Smooth muscle cell (in vitro differentiated cells): ENCODE results near the gene BCAS1. TPM values are rescaled to one million over a fixed set of nuclear protein-coding genes. Genes with fewer than 3 reads are reported as not detected.

Source experiments
- DNase-seq: peaks from one replicate; lab custom pipeline; 2025; ENCODE audit not compliant: unreplicated experiment; lab: John Stamatoyannopoulos, UW
- H2AFZ ChIP-seq: fragments of 200-600 bp; sonication (generic); 2 replicates; pipeline ENCODE4 v1.6.0; 2016; ENCODE audit warnings: antibody characterized with exemption, low read depth, mild to moderate bottlenecking
- H3F3A ChIP-seq: fragments of 200-600 bp; sonication (generic); 2 replicates; pipeline ENCODE4 v1.6.0; 2017; ENCODE audit warnings: antibody characterized with exemption, low read depth
- H3K27ac ChIP-seq: fragments of 200-600 bp; sonication (generic); 2 replicates; pipeline ENCODE4 v1.5.1; 2016; ENCODE audit warnings: low read depth, mild to moderate bottlenecking
- H3K27me3 ChIP-seq: fragments of 200-600 bp; sonication (generic); 2 replicates; pipeline ENCODE4 v1.6.1; 2016; ENCODE audit warnings: low read depth, mild to moderate bottlenecking
- H3K36me3 ChIP-seq: fragments of 200-600 bp; sonication (generic); 2 replicates; pipeline ENCODE4 v1.5.1; 2016; ENCODE audit warnings: low read depth
- H3K4me1 ChIP-seq: fragments of 200-600 bp; sonication (generic); 2 replicates; pipeline ENCODE4 v1.5.1; 2016; ENCODE audit warnings: low read depth
- H3K4me2 ChIP-seq: fragments of 200-600 bp; sonication (generic); 2 replicates; pipeline ENCODE4 v1.6.0; 2016; ENCODE audit warnings: mild to moderate bottlenecking
- H3K4me3 ChIP-seq: fragments of 200-600 bp; sonication (generic); 2 replicates; pipeline ENCODE4 v1.5.1; 2016; ENCODE audit warnings: mild to moderate bottlenecking
- H3K79me2 ChIP-seq: fragments of 200-600 bp; sonication (generic); 2 replicates; pipeline ENCODE4 v1.6.0; 2016; ENCODE audit warnings: low read depth, mild to moderate bottlenecking
- H3K9ac ChIP-seq: fragments of 200-600 bp; sonication (generic); 2 replicates; pipeline ENCODE4 v1.6.0; 2016; ENCODE audit warnings: low read depth
- H3K9me3 ChIP-seq: fragments of 200-600 bp; sonication (generic); replicated peaks from 2 replicates; pipeline ENCODE4 v1.5.1; 2016; ENCODE audit warnings: low read depth
- H4K20me1 ChIP-seq: fragments of 200-600 bp; sonication (generic); 2 replicates; pipeline ENCODE4 v1.6.0; 2016; ENCODE audit warnings: low read depth
- CTCF ChIP-seq: fragments of 200-600 bp; sonication (generic); IDR thresholded peaks from 2 replicates; pipeline ENCODE4 v1.5.1; 2017; ENCODE audit warnings: borderline replicate concordance, mild to moderate bottlenecking, antibody characterized with exemption; ENCODE audit not compliant: insufficient read depth, poor library complexity, severe bottlenecking
- WGBS: methylation state at CpG from one replicate; pipeline ENCODE4 v1.1.7; 2016; ENCODE audit warnings: low lambda C conversion rate; 5-methylcytosine and 5-hydroxymethylcytosine counted together
- polyA plus RNA-seq: library from polyadenylated mRNA; unstranded; fragments of >200 nt; fragmentation: Nextera tagmentation; extraction: Ambion mirVana; gene quantifications from 2 replicates; pipeline ENCODE4 v1.2.1, GENCODE V29; 2016
- total RNA-seq: library from RNA; depleted of rRNA; stranded (reverse); fragments of >200 nt; gene quantifications from 2 replicates; pipeline ENCODE4 v1.2.3, GENCODE V29; 2014

BCAS1 gene
- total and polyA plus RNA-seq, 2 experiments from 2014 or later = 0.09 to 0.15 TPM

DNA sequence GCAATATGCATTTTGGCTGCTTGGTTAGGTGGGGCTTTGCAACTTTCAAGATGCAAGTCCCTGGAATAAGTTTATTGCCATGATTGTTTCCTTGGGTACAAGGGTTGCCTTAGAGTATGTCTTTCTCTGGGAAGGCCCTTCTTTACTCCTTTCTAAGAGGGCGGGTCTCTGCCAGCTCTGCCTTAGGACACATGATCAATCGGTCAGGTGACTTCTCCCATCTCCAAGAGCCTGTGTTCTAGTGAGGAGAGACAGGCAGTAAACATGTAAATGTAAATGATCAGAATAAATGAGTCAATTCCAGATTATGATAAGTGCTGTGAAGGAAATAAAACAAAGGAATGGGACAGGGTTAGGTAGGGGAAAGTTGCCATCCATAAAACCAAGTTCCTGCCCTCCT, 43.2 kb upstream of the BCAS1 start:
- no peak for DNase-seq
- H3F3A ChIP-seq = peaks cover 6% of the 10 kb centered on the region
- no peak overlapping the region for H3K9ac ChIP-seq
- H3K79me2 ChIP-seq = no peaks in the 10 kb centered on the region
- H3K4me2 ChIP-seq = no peak overlapping the region
- no peak overlapping the region for H2AFZ ChIP-seq
- no peaks in the 10 kb centered on the region for H3K27me3 ChIP-seq
- H3K4me1 ChIP-seq = no peaks in the 10 kb centered on the region
- TF ChIP-seq CTCF = no peak
- 93% methylated on average over 2 of the region's 2 CpGs for WGBS
- H3K27ac ChIP-seq = no peak overlapping the region
- no peaks in the 10 kb centered on the region for H4K20me1 ChIP-seq
- H3K36me3 ChIP-seq = no peaks in the 10 kb centered on the region
- H3K4me3 ChIP-seq = no peak overlapping the region
- H3K9me3 ChIP-seq = no peaks in the 10 kb centered on the region

- no peak for TF ChIP-seq CTCF
- Histone ChIP-seq H3K27ac (no peak overlapping the region), H3K79me2 (no peaks in the 10 kb centered on the region), H4K20me1 (no peaks in the 10 kb centered on the region), H3K4me3 (no peak overlapping the region), H3K4me1 (no peaks in the 10 kb centered on the region), H3F3A (peaks cover 6% of the 10 kb centered on the region), H2AFZ (no peak overlapping the region), H3K27me3 (no peaks in the 10 kb centered on the region), H3K36me3 (no peaks in the 10 kb centered on the region), H3K4me2 (no peak overlapping the region), H3K9me3 (no peaks in the 10 kb centered on the region), H3K9ac (no peak overlapping the region)
- WGBS = 81% methylated on average over 4 of the region's 4 CpGs
- no peak for DNase-seq
Observed at GRCh38 chr20:54112221-54112884, 42.0 kb upstream of the BCAS1 start.

DNA sequence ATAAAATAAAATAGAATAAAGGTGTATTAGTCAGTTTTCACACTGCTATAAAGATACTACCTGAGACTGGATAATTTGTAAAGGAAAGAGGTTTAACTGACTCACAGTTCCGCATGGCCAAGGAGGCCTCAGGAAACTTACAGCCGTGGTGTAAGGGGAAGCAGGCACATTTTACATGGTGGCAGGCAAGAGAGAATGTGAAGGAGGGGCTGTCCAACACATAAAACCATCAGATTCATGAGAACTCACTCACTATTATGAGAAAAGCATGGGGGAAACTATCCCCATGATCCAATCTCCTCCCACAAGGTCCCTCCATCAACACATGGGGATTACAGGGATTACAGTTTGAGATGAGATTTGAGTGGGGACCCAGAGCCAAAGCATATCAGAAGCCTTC, 41.1 kb upstream of the BCAS1 start:
- H3K9ac ChIP-seq = no peak overlapping the region
- H3K4me1 ChIP-seq = no peaks in the 10 kb centered on the region
- no peaks in the 10 kb centered on the region for H3K27me3 ChIP-seq
- no peak overlapping the region for H3K4me3 ChIP-seq
- no peaks in the 10 kb centered on the region for H3K36me3 ChIP-seq
- DNase-seq = no peak
- H2AFZ ChIP-seq = no peak overlapping the region
- 91% methylated on average over 2 of the region's 2 CpGs for WGBS
- no peak overlapping the region for H3K27ac ChIP-seq
- no peak for TF ChIP-seq CTCF
- no peaks in the 10 kb centered on the region for H3K79me2 ChIP-seq
- H3F3A ChIP-seq = peaks cover 4% of the 10 kb centered on the region
- no peak overlapping the region for H3K4me2 ChIP-seq
- H4K20me1 ChIP-seq = no peaks in the 10 kb centered on the region
- H3K9me3 ChIP-seq = no peaks in the 10 kb centered on the region

DNA sequence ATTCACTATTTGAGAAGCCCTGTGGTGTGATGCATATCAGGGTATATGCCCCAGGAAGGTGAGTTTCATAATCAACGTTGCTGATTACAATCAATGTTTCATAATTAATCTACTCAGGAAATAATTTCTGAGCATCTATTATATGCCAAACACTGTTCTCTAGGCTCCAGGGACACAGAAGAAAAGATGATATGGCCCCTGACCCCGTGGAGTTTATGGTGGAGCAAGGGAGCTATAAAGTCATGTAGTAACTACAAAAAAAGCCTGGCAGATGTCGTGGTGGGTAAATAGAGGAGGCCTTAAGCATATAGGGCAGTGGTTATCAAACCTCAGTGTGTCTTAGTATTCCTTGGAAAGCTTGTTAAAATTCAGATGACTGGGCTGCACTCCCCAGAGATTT, 40.1 kb upstream of the BCAS1 start:
- TF ChIP-seq CTCF = no peak
- DNase-seq = no peak
- WGBS = 45% methylated on average over 3 of the region's 3 CpGs

More for the DNA sequence above, 40.1 kb upstream of the BCAS1 start:
- H2AFZ ChIP-seq = no peak overlapping the region
- H3K79me2 ChIP-seq = no peaks in the 10 kb centered on the region
- peaks cover 4% of the 10 kb centered on the region for H3K4me1 ChIP-seq
- H3K36me3 ChIP-seq = no peaks in the 10 kb centered on the region
- H3K27me3 ChIP-seq = no peaks in the 10 kb centered on the region
- no peak overlapping the region for H3K9ac ChIP-seq
- H3K9me3 ChIP-seq = no peaks in the 10 kb centered on the region
- H4K20me1 ChIP-seq = no peaks in the 10 kb centered on the region
- H3K4me3 ChIP-seq = no peak overlapping the region
- peak overlapping the region; percentile 40 for H3K27ac ChIP-seq
- H3K4me2 ChIP-seq = peak overlapping the region; percentile 2
- H3F3A ChIP-seq = peaks cover 7% of the 10 kb centered on the region
